ENCODE results near the gene C10orf90.

GRCh38 chr10:126520751-126521317, 149.7 kb downstream of the C10orf90 start:
- TF ChIP-seq CTCF (IDR thresholded peaks at IDR 0.05; ENCODE audit: poor library complexity): no peak
- no peak for TF ChIP-seq EZH2 (IDR thresholded peaks at IDR 0.05; ENCODE audit: borderline replicate concordance)

Data from hepatocyte (in vitro differentiated cells).